GM12874 (cell line): ENCODE results near the gene UTP25.

ENCODE experiments used
- CTCF ChIP-seq: IDR thresholded peaks from 2 replicates; pipeline ENCODE4 v1.5.1; 2011; ENCODE audit warnings: low read depth, mild to moderate bottlenecking, control low read depth, low read length, moderate library complexity; ENCODE audit not compliant: insufficient read depth

Gene UTP25

GRCh38 chr1:209809611-209810010, 18.2 kb upstream of the UTP25 start:
- TF ChIP-seq CTCF = no peak

- no peak for TF ChIP-seq CTCF
Observed at GRCh38 chr1:209810783-209811182, 17.0 kb upstream of the UTP25 start.

GRCh38 chr1:209813902-209814301, 13.9 kb upstream of the UTP25 start:
- TF ChIP-seq CTCF = no peak

- TF ChIP-seq CTCF = no peak
Observed at GRCh38 chr1:209815490-209815889, 12.3 kb upstream of the UTP25 start.

GRCh38 chr1:209815931-209816341, 11.8 kb upstream of the UTP25 start:
- no peak for TF ChIP-seq CTCF

- no peak for TF ChIP-seq CTCF
Observed at GRCh38 chr1:209816923-209817322, 10.8 kb upstream of the UTP25 start.

- no peak for TF ChIP-seq CTCF
Observed at GRCh38 chr1:209817691-209818090, 10.1 kb upstream of the UTP25 start.

- no peak for TF ChIP-seq CTCF
Observed at GRCh38 chr1:209819058-209819457, 8.7 kb upstream of the UTP25 start.
